HepG2 (cell line): Measurements from ENCODE around the gene AMOTL1. TPM values are rescaled to one million over a fixed set of nuclear protein-coding genes. Genes with fewer than 3 reads are reported as not detected.

ENCODE experiments used
- ATAC-seq: fragments of 200-7000 bp; cut with Tn5 transposase; 3 replicates; pipeline ENCODE4 v1.9.1; 2020; ENCODE audit warnings: mild to moderate bottlenecking, moderate library complexity
- BruUV-seq: library from RNA; stranded (reverse); fragments of 400-500 nt; replicated peaks from 2 replicates; lab custom pipeline; 2021; lab: Mats Ljungman, UMichigan
- CTCF ChIA-PET: fragments of 300-600 bp; formaldehyde crosslinking; extraction: SDS; loops from one replicate; lab custom pipeline; 2021; ENCODE audit warnings: low total read pairs, inconsistent platforms, low intra/inter-chr PET ratio; lab: Yijun Ruan, JAX
- POLR2A ChIA-PET: fragments of 350-600 bp; sonication (Branson Sonifier 250); formaldehyde crosslinking; loops from one replicate; lab custom pipeline; 2020; ENCODE audit warnings: antibody characterized with exemption, inconsistent platforms; lab: Yijun Ruan, JAX
- DNase-seq: peaks from one replicate; pipeline ENCODE4 v3.0.0-alpha.2; 2015; ENCODE audit warnings: low spot score
- FAIRE-seq: peaks from 3 replicates; lab custom pipeline; 2011; peaks lifted over from hg19 to GRCh38; lab: Jason Lieb, UNC
- H2AFZ ChIP-seq: one replicate; pipeline ENCODE4 v1.6.1; 2011; ENCODE audit warnings: low read length, inconsistent platforms
- H3K27ac ChIP-seq: fragments of 300-600 bp; 3 replicates; pipeline ENCODE4 v1.8.0; 2011; ENCODE audit warnings: mixed run types, mild to moderate bottlenecking, mixed read lengths, low read length, inconsistent platforms; ENCODE audit not compliant: insufficient read depth; ENCODE audit errors: extremely low read length
- H3K27me3 ChIP-seq, 2 experiments: fragments of 200-600 bp in 1 of 2; 2 replicates in 1 of 2; 3 replicates in 1 of 2; pipeline versions ENCODE4 v1.6.0 to v1.8.0; 2011; ENCODE audit warnings: low read length in 2 of 2, mild to moderate bottlenecking in 2 of 2, moderate library complexity in 2 of 2, inconsistent platforms in 1 of 2; ENCODE audit not compliant: insufficient read depth in 2 of 2, control insufficient read depth in 1 of 2
- H3K36me3 ChIP-seq, 2 experiments: fragments of 200-600 bp in 1 of 2; replicated peaks in 1 of 2; 2 replicates in 1 of 2; 3 replicates in 1 of 2; pipeline versions ENCODE4 v1.5.1 to v1.8.0; 2011; ENCODE audit warnings: low read length in 2 of 2, inconsistent platforms in 1 of 2; ENCODE audit not compliant: insufficient read depth in 2 of 2, control insufficient read depth in 1 of 2
- H3K4me1 ChIP-seq: 2 replicates; pipeline ENCODE4 v1.5.1; 2012; ENCODE audit warnings: low read length, inconsistent platforms; ENCODE audit not compliant: insufficient read depth
- H3K4me2 ChIP-seq: 2 replicates; pipeline ENCODE4 v1.6.0; 2011; ENCODE audit warnings: low read depth, low read length, inconsistent platforms
- H3K4me3 ChIP-seq, 3 experiments: fragments of 200-600 bp in 1 of 3; sonication (generic), shearing (Covaris generic) in 1 of 3; replicated peaks in 1 of 3; 2 replicates each; pipeline ENCODE4 v1.5.1; 2011 to 2016; ENCODE audit warnings: low read length in 3 of 3, inconsistent platforms in 2 of 3, low read depth in 2 of 3, mild to moderate bottlenecking in 2 of 3, control low read depth in 1 of 3, mixed read lengths in 1 of 3; ENCODE audit not compliant: insufficient read depth in 1 of 3
- H3K79me2 ChIP-seq: one replicate; pipeline ENCODE4 v1.6.1; 2011; ENCODE audit warnings: low read length, inconsistent platforms; ENCODE audit not compliant: insufficient read depth
- H3K9ac ChIP-seq: 2 replicates; pipeline ENCODE4 v1.6.0; 2011; ENCODE audit warnings: mild to moderate bottlenecking, low read depth, low read length, inconsistent platforms; ENCODE audit not compliant: insufficient read depth
- H3K9me3 ChIP-seq: 2 replicates; pipeline ENCODE4 v1.5.1; 2012; ENCODE audit warnings: mild to moderate bottlenecking, low read length
- H4K20me1 ChIP-seq: 2 replicates; pipeline ENCODE4 v1.6.0; 2011; ENCODE audit warnings: inconsistent platforms, mild to moderate bottlenecking, low read length, moderate library complexity; ENCODE audit not compliant: insufficient read depth
- AHR ChIP-seq: IDR thresholded peaks from 2 replicates; pipeline ENCODE4 v1.6.1; 2018; ENCODE audit warnings: missing genetic modification reagents, missing compliant biosample characterization
- DMAP1 ChIP-seq: IDR thresholded peaks from 2 replicates; pipeline ENCODE4 v1.6.1; 2016
- SMARCC2 ChIP-seq: fragments of 450-650 bp; IDR thresholded peaks from 2 replicates; pipeline ENCODE4 v1.6.1; 2017; ENCODE audit warnings: antibody characterized with exemption, mild to moderate bottlenecking
- SP4 ChIP-seq: sonication (generic); formaldehyde crosslinking; IDR thresholded peaks from 2 replicates; pipeline ENCODE4 v1.8.1; 2023; ENCODE audit warnings: mild to moderate bottlenecking, missing genetic modification reagents
- ZFP90 ChIP-seq: sonication (generic); formaldehyde crosslinking; IDR thresholded peaks from 2 replicates; pipeline ENCODE4 v1.8.0; 2022; ENCODE audit warnings: missing genetic modification reagents, mild to moderate bottlenecking, inconsistent platforms, borderline replicate concordance
- ZNF264 ChIP-seq: sonication (generic); formaldehyde crosslinking; IDR thresholded peaks from 2 replicates; pipeline ENCODE4 v1.4.0; 2020; ENCODE audit warnings: missing genetic modification reagents
- ZNF331 ChIP-seq: sonication (generic); formaldehyde crosslinking; IDR thresholded peaks from 2 replicates; pipeline ENCODE4 v1.4.0; 2020; ENCODE audit warnings: missing genetic modification reagents
- ZNF441 ChIP-seq: sonication (generic); formaldehyde crosslinking; IDR thresholded peaks from 2 replicates; pipeline ENCODE4 v1.7.0; 2021; ENCODE audit warnings: missing genetic modification reagents, borderline replicate concordance
- ZNF761 ChIP-seq: sonication (generic); formaldehyde crosslinking; conservative IDR thresholded peaks from 2 replicates; pipeline ENCODE4 v1.4.0; 2020; ENCODE audit warnings: mild to moderate bottlenecking, missing genetic modification reagents
- ZZZ3 ChIP-seq: sonication (generic); formaldehyde crosslinking; IDR thresholded peaks from 2 replicates; pipeline ENCODE4 v1.4.0; 2020; ENCODE audit warnings: missing genetic modification reagents, mild to moderate bottlenecking, borderline replicate concordance
- WGBS: methylation state at CpG from one replicate; pipeline ENCODE4 v1.1.6; 2017; ENCODE audit warnings: low lambda C conversion rate; 5-methylcytosine and 5-hydroxymethylcytosine counted together
- in situ Hi-C: cut with HindIII; loops from 2 replicates; pipeline ENCODE4 v1.10.0; 2017; ENCODE audit warnings: low pct_unique_long_range_greater_than_20kb; ENCODE audit not compliant: extremely low pct_ligation_motif_present
- intact Hi-C: fragments of 100-400 bp; cut with micrococcal nuclease; formaldehyde crosslinking; loops from one replicate; pipeline ENCODE4 v1.10.0; 2022; ENCODE audit not compliant: unreplicated experiment
- polyA plus RNA-seq, 8 experiments: library from polyadenylated mRNA; depleted of rRNA in 3 of 8; stranded (reverse) in 7 of 8; unstranded in 1 of 8; fragments of >200 nt; fragmentation: Illumina TruSeq in 4 of 8; extraction: Trizol in 4 of 8; gene quantifications; 2 replicates each; pipeline versions ENCODE4 v1.2.1 to v1.2.3, GENCODE V29; 2011 to 2016; ENCODE audit warnings: low read depth in 4 of 8, missing spikeins in 1 of 8, mixed read lengths in 1 of 8; ENCODE audit not compliant: insufficient read depth in 1 of 8
- total RNA-seq, 5 experiments: library from RNA; depleted of rRNA; stranded (reverse); fragments of >200 nt; fragmentation: Illumina TruSeq; extraction: Trizol; gene quantifications; 2 replicates each; pipeline ENCODE4 v1.2.3, GENCODE V29; 2016; ENCODE audit warnings: low read depth in 1 of 5
- TF ChIP-seq, protein P1 (sequence below): sonication (generic); formaldehyde crosslinking; IDR thresholded peaks from 2 replicates; pipeline ENCODE4 v1.4.0; 2020; ENCODE audit warnings: missing genetic modification reagents, borderline replicate concordance
- TF ChIP-seq, protein P2 (sequence below): sonication (generic); formaldehyde crosslinking; IDR thresholded peaks from 2 replicates; pipeline ENCODE4 v1.4.0; 2020; ENCODE audit warnings: missing genetic modification reagents, mild to moderate bottlenecking, borderline replicate concordance

The AMOTL1 gene
- total and polyA plus RNA-seq, 2 of the 13 experiments (the other 11 are each of a cell fraction or from before 2014, with no cell fraction given): 0.01 to 0.20 TPM

DNA sequence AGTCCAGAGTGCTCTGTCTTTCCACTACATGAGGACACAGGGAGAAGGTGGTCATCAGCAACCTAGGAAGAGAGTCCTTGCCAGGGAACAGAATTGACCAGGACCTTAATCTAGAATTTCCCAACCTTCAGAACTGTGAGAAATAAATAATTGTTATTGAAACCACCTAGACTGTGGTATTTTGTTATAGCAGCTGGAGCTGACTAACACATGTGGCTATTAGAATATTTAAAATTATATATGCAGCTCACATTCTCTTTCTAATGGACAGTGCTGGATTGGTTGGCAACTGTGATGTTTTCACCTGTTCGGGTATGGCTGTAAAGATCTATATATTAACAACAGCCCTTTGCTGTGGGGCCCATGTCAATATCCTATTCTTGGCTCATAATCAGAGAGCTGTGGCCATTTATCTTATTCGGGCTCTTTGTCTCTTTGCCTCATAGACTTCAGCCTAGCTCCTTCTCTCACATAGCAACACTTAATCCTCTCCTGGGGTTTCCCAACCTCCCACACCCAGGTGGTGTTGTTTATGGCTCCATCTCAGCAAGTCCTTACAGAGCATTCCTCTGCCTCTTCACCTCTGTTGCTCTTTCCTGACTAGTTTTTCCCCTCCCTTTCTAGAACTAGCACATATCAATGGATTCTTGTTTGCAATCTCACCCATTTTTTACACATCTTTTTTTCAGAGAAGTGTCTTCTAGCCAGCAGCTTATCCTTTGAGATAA lies 46.4 kb upstream of the AMOTL1 start (continued):
- TF ChIP-seq, protein P1, sequence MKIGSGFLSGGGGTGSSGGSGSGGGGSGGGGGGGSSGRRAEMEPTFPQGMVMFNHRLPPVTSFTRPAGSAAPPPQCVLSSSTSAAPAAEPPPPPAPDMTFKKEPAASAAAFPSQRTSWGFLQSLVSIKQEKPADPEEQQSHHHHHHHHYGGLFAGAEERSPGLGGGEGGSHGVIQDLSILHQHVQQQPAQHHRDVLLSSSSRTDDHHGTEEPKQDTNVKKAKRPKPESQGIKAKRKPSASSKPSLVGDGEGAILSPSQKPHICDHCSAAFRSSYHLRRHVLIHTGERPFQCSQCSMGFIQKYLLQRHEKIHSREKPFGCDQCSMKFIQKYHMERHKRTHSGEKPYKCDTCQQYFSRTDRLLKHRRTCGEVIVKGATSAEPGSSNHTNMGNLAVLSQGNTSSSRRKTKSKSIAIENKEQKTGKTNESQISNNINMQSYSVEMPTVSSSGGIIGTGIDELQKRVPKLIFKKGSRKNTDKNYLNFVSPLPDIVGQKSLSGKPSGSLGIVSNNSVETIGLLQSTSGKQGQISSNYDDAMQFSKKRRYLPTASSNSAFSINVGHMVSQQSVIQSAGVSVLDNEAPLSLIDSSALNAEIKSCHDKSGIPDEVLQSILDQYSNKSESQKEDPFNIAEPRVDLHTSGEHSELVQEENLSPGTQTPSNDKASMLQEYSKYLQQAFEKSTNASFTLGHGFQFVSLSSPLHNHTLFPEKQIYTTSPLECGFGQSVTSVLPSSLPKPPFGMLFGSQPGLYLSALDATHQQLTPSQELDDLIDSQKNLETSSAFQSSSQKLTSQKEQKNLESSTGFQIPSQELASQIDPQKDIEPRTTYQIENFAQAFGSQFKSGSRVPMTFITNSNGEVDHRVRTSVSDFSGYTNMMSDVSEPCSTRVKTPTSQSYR (CRISPR knock-in tag): no peak

DNA sequence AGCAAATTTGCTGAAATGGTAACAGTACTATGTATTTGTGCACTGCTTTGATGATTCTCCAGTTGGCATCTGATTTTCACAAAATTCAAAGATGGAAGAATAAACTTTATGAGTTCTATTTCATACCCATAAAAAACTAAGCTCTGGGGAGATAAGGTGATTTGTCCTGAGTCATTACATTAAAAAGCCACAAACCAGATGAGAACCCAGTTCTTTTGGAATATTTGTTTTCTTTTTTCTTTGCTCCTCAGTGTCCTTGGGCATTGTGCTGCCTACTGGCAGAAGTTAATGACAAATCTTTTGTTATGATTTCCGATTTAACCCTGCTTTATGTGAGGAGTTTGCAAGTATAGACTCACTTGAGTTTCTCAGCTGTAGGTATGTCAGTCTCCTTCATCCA lies 45.4 kb upstream of the AMOTL1 start:
- CTCF ChIA-PET: no interaction called here
- BruUV-seq: no TSS peak
- POLR2A ChIA-PET: no interaction called here
- TF ChIP-seq SP4 (CRISPR knock-in tag) (no peak), ZNF264 (CRISPR knock-in tag) (no peak), AHR (CRISPR knock-in tag) (no peak), ZZZ3 (CRISPR knock-in tag) (no peak), DMAP1 (CRISPR knock-in tag) (no peak), ZNF441 (no peak), ZNF761 (CRISPR knock-in tag) (no peak), ZFP90 (no peak), SMARCC2 (no peak), ZNF331 (CRISPR knock-in tag) (no peak)
- TF ChIP-seq, protein P2, sequence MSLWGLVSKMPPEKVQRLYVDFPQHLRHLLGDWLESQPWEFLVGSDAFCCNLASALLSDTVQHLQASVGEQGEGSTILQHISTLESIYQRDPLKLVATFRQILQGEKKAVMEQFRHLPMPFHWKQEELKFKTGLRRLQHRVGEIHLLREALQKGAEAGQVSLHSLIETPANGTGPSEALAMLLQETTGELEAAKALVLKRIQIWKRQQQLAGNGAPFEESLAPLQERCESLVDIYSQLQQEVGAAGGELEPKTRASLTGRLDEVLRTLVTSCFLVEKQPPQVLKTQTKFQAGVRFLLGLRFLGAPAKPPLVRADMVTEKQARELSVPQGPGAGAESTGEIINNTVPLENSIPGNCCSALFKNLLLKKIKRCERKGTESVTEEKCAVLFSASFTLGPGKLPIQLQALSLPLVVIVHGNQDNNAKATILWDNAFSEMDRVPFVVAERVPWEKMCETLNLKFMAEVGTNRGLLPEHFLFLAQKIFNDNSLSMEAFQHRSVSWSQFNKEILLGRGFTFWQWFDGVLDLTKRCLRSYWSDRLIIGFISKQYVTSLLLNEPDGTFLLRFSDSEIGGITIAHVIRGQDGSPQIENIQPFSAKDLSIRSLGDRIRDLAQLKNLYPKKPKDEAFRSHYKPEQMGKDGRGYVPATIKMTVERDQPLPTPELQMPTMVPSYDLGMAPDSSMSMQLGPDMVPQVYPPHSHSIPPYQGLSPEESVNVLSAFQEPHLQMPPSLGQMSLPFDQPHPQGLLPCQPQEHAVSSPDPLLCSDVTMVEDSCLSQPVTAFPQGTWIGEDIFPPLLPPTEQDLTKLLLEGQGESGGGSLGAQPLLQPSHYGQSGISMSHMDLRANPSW (CRISPR knock-in tag): no peak
- WGBS: 4% methylated on average over 1 of the region's 1 CpG
- H4K20me1 ChIP-seq: no peaks in the 10 kb centered on the region
- H3K9me3 ChIP-seq: no peaks in the 10 kb centered on the region
- intact Hi-C loops (no loop called here), in situ Hi-C loops (no loop called here)
- no peak overlapping the region for H3K4me2 ChIP-seq
- H3K4me3 ChIP-seq: no peak overlapping the region
- no peaks in the 10 kb centered on the region for H3K79me2 ChIP-seq
- no peak overlapping the region for H3K9ac ChIP-seq
- no peaks in the 10 kb centered on the region for H3K36me3 ChIP-seq
- DNase-seq: no peak
- no peak overlapping the region for H2AFZ ChIP-seq
- H3K27me3 ChIP-seq: 0 out of 5 replicates have a peak, but pooled peaks cover 0 to 5% of the 10 kb centered on the region in 2 experiments
- H3K4me1 ChIP-seq: no peaks in the 10 kb centered on the region
- no peak overlapping the region for H3K27ac ChIP-seq
- no peak for ATAC-seq
- no peak for FAIRE-seq
